GM21576 (cell line): ENCODE data around the gene DLGAP3.

Experiments
- ATAC-seq: cut with Tn5 transposase; IDR thresholded peaks from one replicate; pipeline ENCODE4 v1.9.1; 2021; ENCODE audit warnings: mild to moderate bottlenecking, moderate library complexity; ENCODE audit not compliant: unreplicated experiment

DLGAP3 gene

DNA sequence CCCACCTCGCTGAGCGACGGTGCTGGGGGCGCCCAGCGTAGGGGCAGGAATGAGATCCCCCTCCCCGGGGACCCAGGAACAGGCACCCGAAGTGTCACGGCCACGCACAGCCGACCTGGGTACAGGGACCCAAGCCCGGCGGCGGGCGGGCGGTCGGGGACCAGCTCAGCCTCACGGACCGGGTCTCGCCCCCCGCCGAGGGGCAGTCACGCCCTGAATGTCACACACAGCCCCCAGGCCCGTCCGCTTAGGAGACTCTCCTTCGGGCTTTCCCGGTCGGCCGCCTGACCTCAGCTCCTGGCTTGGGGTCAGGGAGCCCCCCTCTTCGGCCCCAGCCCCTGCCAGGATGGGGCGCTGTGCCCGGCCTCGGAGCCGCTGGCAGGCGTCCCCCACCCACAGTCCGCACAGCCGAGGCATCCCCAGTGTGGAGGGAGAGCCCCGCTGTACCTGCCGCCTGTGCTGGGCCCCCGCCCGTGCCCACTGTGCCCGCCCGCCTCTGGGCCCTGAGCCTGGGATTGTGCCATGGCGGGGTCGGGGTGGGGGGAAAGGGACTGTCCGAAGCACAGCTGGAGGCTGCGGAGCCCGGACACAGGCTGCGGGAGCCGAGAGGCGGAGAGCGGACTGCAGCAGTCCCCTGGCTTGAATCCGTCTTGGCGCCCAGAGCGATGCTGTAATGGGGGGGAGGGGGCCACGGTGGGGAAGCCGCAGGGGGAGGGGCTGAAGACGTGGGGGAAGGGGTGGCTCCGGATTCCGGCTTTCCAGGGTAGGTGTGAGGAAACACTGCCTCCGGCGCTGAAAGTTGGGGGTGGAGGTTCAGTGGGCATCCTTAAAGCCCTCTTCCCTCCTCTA is 627 bp upstream of the DLGAP3 start:
- no peak for ATAC-seq

DNA sequence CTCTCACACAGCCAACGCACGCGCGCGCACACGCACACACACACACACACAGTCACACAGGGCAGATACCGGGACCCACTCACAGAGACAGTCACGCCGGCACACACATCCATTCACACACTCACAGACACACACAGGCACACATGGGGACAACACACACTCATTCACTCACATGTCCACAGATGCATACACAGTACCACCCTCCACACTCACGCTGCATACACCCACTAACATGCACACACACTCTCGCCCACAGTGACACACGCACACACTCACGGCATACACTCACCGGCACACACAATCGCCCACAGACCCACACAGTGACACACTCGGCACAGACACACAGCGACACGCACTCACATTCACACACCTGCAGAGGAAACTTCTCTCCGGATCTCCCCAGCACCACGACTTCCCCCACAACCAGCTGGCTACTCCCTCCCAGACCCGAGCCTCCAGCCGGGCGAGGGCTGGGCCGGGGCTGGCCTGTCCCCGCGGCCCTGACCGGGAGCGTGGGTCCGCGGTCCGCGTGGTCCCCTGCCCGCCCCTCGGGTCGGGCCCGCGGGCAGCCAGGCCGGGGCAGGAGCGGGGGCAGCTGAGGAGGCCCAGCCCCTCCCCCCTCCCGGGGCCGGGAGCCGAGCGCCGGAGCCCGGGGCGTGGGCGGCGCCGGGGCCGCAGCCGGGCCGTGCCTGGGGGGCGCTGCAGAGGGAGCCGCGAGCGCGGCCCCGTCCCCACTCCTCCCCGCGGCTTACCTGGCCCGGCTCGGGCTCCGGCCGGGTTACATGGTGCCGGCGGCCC is 552 bp downstream of the DLGAP3 start:
- ATAC-seq = no peak

DNA sequence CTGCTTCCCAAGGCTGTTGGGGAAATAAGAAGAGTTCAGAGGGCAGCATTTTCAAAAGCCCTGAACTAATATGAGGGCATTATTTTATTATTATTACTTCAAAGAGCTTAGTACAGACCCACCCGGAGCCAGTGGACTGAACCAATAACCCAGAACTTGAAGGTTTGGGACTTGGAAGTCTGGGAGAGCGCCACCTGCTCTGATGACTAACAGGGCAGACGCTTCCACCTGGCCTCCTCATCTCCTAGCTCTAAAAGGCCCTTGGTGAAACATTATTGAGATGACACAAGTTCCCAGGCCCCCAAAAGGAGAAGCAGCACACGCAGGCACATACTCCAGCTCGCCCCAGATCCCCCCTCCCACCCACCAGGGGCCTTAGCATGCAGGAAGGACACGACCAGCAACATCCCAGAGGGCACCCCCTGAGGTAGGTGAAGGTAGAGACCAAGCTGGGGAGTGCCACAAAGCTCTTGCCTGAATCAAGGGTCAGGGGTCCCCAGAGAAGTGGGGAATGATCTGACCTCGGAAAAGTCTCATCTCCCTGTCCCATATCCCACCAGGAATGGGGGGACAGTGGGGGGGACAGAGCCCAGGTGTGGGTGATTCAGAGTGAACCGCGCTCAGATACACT is 1.3 kb downstream of the DLGAP3 start:
- ATAC-seq = no peak

DNA sequence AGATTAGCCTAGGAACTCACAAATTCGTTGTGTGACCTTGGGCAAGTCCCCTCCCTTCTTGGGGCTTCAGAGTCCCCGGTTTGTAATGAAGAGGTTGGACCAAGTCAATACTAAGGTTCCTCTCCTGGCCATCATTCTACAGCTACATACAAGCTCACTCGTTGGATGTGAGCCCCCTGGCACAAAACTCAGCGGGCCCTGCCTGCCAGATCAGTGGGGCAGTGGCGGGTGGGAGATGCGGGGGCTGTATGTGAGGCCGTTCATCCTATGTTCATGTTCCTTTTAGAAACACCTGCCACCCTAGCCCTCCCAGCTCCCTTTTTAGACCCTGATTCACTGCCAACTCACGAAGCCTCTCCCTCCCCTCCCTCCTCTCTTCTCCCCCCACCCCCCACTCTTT is 2.1 kb downstream of the DLGAP3 start:
- ATAC-seq = no peak

DNA sequence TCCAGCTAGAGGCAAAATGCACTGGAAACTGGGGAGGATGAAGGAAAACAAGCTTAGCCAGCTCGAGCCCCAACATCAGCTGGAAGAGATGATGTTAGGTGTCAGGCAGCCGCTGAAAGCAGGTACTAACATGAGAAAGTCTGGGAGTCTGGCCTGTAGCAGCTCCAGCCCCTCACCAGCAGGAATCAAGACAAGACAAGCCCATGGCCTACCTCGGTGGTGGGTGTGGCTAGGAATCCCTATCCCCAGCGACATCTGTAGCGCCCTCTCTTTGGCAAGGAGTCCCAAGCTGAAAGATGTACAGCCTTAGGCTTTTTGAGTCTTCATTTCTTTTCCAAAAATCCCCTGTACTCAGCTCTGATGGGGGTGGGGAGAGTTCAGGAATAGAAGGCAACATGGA is 2.6 kb downstream of the DLGAP3 start:
- no peak for ATAC-seq

DNA sequence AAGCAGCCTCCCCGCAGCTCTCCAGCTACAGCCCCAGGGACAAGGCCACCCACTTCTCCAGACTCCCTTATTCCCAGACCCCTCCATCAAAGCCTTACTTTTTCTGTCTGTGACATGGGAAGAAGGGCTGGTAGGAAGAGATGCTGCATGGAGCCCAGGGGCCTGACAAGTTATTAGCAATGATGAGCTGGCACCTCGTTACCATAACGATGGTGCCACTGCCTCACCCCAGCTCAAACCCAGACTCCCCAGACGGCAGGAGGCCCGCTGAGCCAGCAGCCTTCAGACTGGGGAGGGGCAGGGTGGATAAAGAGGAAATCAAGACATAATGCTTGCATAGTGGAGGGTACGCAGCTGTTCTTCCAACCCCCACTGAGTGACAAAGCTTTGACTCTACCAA is 3.3 kb downstream of the DLGAP3 start:
- ATAC-seq = no peak

DNA sequence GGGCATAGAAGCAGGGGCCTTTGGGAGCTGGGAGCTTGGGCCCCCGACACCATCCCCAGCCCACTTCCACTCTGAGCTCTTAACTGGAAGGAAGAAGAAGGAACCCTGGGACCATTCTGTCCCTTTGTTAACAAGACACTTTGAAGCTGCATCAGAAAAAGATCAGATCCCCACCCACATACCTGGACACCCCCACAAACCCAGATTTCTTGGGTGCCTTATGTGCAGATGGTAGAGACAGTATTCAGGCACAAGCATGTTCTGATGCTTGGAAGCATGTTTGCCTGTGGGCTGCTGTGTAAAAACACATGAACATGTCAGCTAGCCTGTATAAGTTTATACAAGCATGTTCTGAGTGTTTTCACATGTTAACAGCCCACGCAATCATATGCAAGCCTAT is 3.7 kb downstream of the DLGAP3 start:
- ATAC-seq = no peak

DNA sequence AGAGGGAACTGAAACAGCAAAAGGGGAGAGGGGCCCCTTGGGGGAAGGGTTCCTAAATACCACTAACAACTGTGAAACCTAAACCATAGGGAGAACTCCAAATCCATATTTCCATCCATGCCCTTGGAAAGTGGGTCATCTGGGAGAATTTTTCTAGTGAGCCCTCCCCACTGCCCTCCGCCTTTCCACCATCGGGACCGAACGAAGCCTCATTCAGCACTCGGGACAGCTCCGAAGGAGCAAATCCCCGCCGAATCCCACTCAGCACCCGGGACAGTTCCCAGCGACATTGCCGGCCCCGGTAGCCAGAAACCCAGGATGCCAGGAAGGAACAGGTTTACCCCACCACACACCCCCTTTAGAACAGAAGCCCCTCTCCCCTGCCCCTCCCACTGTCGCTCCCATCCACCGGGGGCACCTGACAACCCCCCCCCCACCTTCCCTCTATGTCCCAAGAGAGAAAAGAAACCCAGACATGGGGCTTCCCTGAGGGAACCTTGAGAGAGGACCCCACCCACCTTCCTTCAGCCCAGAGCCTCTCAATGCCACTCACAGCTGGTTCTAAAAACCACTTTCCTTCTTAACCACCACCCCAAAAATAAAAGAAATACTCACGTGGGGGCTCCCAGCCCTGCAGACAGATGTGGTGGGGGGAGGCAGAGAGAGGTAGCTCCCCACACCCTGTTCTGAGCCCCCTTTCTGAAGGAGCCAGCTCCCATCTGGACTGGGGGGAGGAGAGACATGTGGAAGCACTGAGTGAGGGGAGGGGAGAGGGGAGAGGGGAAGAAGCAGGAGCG is 4.5 kb downstream of the DLGAP3 start:
- no peak for ATAC-seq

DNA sequence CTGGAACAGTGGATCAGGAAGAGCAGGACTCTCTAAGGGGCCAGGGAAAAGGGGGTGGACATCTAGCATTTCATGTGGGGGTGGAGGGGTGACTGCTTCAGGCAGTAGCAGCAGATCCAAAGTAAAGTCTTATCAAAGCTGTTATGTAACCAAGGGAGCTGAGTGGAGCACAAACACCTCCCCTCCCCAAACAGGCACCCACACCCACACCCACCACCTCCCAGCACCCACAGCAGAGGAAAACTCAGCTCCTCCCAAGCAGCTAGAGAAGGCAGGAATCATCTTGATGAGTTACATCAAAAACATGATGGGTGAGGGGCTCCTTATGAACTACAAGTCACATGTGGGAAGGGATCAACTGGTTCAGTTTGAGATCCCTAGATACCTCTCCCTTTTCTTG is 6.0 kb downstream of the DLGAP3 start:
- no peak for ATAC-seq

DNA sequence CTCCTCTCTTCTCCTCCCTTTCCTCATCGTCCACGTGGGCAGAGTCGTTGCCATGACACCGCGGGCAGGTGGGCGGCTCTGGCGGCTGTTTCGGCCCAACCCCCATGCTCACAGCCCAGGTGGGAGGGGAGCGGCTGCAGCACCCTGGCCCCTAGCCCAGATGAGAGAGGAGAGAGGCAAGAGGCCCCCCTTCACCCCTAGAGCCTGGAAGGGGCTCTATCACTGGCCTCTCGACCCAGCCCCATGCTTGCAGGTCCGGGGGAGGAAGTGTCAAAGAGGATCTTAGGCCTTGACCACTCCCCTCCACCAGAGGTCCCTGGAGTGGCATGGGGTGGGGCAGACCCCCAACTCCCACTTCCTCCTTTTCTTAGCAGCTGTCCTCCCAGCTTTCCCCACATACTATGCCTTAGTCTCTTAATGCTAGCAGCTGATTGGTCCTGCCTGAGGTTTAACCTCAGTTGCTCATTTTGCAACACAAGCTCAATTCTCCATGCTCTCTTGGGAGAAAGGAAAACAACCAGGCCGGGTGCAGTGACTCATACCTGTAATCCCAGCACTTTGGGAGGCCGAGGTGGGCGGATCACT is 10.4 kb downstream of the DLGAP3 start:
- ATAC-seq = no peak

DNA sequence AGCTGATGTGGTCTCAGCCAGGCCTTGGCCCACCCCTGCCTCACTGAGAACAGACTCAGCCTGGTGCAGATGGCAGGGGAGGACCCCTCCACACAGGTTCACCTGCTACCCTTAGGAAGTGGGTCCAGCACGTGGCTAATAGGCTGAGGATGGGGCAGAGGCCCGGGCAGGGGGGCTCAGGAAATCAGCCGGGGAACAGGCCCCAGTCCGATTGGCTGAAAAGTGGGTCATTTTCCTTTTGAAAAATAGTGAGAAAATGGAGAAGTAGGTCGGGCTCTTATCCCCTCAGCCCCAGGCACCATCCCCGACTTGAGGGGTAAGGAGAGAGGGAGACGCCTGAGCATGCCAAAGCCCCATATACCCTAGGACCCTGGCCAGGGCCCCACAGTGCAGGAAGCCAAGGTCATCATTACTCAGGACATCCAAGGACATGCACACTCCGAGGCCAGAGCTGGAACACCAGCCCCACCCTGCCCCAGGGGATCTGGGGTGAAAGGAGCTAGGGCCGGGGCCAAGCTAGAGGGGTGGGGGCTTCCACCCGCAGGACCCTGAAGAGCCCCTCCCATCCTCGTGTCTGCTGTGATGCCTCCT is 11.0 kb downstream of the DLGAP3 start:
- ATAC-seq = no peak

DNA sequence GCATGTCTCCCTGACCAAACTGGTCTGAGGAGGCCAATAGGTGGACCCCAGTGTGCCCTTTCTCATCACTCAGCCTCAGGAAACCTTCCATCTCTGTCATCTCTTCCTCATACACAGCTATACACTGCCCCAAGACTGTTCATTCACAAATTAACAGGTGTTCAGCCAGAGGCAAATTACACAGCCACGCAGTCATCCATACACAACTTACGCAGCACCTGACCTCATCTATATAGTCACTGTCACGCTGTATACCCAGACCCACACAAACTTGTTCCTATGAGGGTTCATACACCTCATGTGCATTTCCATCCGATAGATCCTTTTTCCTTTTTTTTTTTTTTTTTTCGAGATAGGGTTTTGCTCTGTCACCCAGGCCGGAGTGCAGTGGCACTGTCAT is 12.4 kb downstream of the DLGAP3 start:
- ATAC-seq = no peak

DNA sequence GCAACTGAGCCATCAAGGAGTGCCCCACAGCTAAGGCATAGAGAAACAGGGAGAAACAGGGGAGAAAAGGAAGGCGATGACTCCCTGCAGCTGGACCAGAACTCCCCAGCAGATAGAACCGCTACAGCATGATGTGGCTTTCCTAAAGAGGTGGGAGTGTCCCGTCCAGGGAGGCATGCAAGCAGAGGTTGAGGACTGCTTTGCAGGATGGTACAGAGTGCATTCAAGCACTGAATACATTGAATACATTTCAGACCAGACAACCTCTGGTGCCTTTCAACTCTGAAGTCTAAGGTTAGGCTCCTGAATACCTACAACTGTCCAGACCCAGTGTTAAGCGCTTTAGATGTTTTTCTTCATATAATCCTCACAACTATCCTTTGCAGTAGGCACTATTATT is 13.3 kb downstream of the DLGAP3 start:
- ATAC-seq = no peak

DNA sequence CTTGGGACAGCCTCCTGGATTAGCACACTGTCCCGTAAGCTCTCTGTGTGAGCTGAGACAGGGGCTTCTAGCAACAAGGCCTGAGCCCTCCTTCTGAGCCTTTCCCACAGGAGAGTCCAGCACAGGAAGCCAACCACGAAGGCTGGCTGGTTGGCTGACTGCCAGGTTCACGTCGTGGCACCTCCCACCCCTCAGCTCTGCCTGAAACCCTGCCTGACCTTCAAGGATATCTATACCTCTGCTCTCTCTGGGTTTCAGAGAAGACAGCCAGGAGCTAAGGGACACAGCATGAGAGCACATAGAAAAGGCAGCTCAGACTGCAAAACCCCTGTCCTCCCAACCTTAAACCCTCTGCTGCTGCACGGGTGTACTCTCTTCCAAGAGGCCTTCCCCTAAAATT is 13.9 kb downstream of the DLGAP3 start:
- ATAC-seq = no peak

DNA sequence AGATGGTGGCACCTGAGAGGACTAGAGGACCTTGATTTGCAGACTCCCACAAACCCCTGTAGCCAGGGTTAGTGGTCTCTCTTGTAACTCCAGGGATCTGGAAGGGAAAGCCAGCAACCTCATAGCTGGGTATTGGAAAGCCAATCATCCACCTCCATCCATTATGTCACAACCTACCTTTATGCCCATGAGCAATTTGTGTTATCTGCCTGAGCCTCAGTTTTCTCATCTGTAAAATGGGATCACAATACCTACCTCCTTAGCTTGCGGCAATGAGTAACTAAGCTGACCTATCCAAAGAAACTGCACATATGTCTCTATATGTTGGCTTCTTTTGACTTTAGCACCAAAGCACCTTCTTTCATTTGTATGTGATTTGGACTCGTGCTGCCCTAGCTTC is 14.5 kb downstream of the DLGAP3 start:
- ATAC-seq = no peak

DNA sequence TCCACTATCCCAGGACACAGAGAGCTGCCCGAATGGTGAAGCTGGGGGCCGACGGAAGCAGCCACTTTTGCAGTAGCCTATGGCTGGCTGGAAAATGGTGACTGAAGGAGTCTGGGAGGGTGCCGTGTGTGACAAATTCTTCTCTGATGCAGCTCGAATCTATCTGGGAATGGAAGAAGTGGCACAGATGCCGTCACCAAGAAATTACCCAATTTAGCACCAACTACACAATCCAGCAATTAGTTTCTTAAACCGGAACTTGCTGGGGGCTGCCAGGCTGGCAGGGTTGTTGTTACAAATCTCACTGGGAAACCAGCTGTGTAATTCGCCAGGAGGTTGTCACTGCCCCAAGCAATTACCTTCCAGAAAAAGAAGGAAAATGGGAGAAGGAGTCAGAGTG is 18.0 kb downstream of the DLGAP3 start:
- ATAC-seq = no peak

DNA sequence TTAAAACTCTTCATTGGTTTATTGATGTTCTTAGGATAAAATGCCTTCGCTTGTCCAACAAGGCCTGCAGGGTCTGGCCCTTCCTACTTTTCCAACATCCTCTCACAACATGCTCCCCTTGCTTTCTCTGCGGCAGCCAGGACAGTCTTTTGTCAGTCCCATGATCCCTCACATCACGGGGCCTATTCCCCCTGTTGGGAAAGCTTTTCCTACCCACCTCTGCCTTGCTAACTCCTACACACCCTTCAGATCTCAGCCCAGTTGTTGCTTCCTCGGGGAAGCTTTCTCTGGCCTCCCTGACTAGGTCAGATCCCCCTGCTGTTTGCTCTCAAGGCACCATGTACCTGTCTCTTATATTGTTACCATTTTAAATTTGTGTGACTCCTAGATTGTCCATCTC is 19.0 kb downstream of the DLGAP3 start:
- no peak for ATAC-seq

DNA sequence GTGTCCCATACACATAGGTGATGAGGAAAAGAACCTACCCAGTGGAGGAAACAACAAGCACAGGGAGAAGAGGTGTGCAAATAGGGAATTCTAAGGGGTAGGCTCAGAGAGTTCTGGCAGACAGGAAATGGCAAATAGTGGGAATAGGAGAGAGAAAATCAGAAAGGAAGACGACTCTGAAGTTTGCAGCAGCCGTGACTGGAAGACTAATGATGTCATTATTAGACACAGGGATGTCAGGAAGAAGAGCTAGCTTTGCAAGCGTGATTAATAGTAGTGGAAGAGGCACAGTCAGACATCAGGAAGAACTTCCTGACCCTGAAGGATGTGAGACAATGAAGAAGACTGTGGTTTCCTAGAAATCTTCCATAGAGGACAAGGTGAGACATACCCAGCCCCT is 21.1 kb downstream of the DLGAP3 start:
- no peak for ATAC-seq

DNA sequence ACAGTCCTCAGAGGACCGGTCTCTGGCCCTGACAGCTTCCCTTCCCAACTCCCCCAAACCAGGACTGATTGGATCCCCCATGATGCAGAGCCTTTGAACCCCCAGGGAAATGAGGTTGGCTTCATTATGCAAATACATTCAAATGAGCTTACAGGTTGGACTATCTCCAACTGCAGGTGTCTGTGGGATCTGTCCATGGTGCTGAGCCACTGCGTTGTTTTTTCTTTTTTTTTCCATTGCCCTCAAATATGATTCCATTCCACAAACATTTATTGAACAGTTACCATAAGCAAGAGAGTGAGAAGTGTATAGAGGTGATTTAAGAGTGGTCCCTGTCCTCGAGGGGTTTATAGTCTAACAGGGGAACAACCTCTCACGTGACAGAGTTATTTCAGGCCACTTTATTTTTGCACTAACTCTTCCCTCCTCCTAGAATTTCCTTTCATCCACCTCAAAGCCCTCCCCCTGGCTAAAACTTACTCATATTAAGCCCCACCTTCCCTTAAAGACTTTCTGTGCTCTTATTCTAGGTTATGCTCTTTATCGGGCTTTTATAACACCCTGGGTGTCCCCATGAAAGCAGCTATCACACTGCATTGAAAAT is 21.9 kb downstream of the DLGAP3 start:
- ATAC-seq = no peak

DNA sequence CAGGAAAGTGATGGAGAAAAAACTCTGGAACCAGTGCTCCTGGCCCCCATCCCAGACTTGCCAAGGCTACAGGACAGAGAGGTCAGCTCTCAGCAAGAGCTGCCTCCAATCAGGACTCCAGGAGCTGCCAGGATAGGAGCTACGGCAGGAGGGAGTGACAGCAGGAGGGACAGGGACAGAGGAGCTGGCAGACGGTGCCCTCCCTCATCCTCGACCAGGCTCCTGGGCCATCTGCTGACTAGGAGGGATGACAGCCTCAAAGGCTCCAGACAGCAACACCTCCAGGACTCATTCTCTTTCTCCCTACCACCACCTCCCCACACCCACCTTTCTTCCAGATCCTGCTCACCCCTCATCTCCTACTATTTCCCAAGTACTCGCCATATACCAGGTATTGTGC is 22.7 kb downstream of the DLGAP3 start:
- ATAC-seq = no peak
